Measurements from ENCODE around the gene IL5. TPM values are rescaled to one million over a fixed set of nuclear protein-coding genes. Genes with fewer than 3 reads are reported as not detected.
"Not testable (repeated sequence)": the region's sequence is repeated elsewhere in the genome, so short reads cannot be mapped to it uniquely, and the experiment has no call there.

The IL5 gene
- total and polyA plus RNA-seq, 2 of the 4 experiments (the other 2 are of a cell fraction), result not detected

DNA sequence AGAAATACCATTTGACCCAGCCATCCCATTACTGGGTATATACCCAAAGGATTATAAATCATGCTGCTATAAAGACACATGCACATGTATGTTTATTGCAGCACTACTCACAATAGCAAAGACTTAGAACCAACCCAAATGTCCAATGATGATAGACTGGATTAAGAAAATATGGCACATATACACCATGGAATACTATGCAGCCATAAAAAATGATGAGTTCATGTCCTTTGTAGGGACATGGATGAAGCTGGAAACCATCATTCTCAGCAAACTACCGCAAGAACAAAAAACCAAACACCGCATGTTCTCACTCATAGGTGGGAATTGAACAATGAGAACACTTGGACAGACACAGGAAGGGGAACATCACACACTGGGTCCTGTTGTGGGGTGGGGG, 41.2 kb upstream of the IL5 start:
- H2BK15ac ChIP-seq (ENCODE audit: low read depth, low read length); H2AK9ac ChIP-seq (replicated peaks; ENCODE audit: low read depth, low read length, poor library complexity); H3K4me1 ChIP-seq (ENCODE audit: control insufficient read depth, insufficient read depth, low read length); dilution Hi-C loops (cut with HindIII; ENCODE audit: low sequenced_read_pairs, unreplicated experiment); H3K23ac ChIP-seq (ENCODE audit: low read depth, low read length); H3K79me1 ChIP-seq (ENCODE audit: low read depth in 1 of 2, low read length in 2 of 2); H3K56ac ChIP-seq (ENCODE audit: extremely low read depth, insufficient read depth, low read length); H2BK20ac ChIP-seq (ENCODE audit: low read depth, low read length); H3K9me1 ChIP-seq (ENCODE audit: insufficient read depth, low read length); H3K18ac ChIP-seq (ENCODE audit: low read depth, low read length); POLR2A ChIA-PET (ENCODE audit: unreplicated experiment); H4K20me1 ChIP-seq (ENCODE audit: insufficient read depth, low read length); H2AFZ ChIP-seq (replicated peaks; ENCODE audit: low read length, poor library complexity); H4K91ac ChIP-seq (ENCODE audit: insufficient read depth, low read depth, low read length); H3K36me3 ChIP-seq (ENCODE audit: control insufficient read depth, insufficient read depth, low read length); H2BK120ac ChIP-seq (ENCODE audit: low read depth, low read length); H3K27me3 ChIP-seq (ENCODE audit: control insufficient read depth, insufficient read depth, low read length); DNase-seq; ATAC-seq (ENCODE audit: low read depth); H3K14ac ChIP-seq (replicated peaks; ENCODE audit: low read depth, low read length); H4K5ac ChIP-seq (ENCODE audit: low read depth, low read length); H3K27ac ChIP-seq (ENCODE audit: insufficient read depth, low read length); H3K4me2 ChIP-seq (ENCODE audit: low read depth, low read length); H3K9me3 ChIP-seq (ENCODE audit: control insufficient read depth, insufficient read depth, low read length); H3K4ac ChIP-seq (ENCODE audit: low read depth, low read length); CTCF ChIA-PET; in situ Hi-C loops (cut with MboI; ENCODE audit: low sequenced_read_pairs); BruUV-seq (replicated peaks); H2AK5ac ChIP-seq (ENCODE audit: low read depth, low read length); H3K9ac ChIP-seq (ENCODE audit: low read depth, low read length); H4K8ac ChIP-seq (ENCODE audit: low read depth in 2 of 2, low read length in 2 of 2); H2BK5ac ChIP-seq (ENCODE audit: low read depth, low read length, poor library complexity, severe bottlenecking); H3K4me3 ChIP-seq (ENCODE audit: insufficient read depth, low read depth, low read length): not testable (repeated sequence)
- intact Hi-C loops (cut with micrococcal nuclease), result loop anchor here (10.0 kb wide), 1 partner anchor 200 kb away; no protein-coding TSS in a partner anchor
- WGBS, 2 experiments (ENCODE audit: extremely low coverage in 2 of 2, insufficient read length in 1 of 2), result no CpG with 5 or more reads among the region's 2 CpGs

Data from IMR-90 (cell line).